Activated CD4-positive, alpha-beta T cell treated with anti-CD3 and anti-CD28 coated beads, Interleukin-2, amount 50 U/mL, for 1 hour (primary cell): ENCODE measurements around the gene CLUH.
"Not testable (repeated sequence)": the region's sequence is repeated elsewhere in the genome, so short reads cannot be mapped to it uniquely, and the experiment has no call there.

Source experiments
- DNase-seq: peaks from one replicate; pipeline ENCODE4 v3.0.0-alpha.2; 2020

The CLUH gene

DNA sequence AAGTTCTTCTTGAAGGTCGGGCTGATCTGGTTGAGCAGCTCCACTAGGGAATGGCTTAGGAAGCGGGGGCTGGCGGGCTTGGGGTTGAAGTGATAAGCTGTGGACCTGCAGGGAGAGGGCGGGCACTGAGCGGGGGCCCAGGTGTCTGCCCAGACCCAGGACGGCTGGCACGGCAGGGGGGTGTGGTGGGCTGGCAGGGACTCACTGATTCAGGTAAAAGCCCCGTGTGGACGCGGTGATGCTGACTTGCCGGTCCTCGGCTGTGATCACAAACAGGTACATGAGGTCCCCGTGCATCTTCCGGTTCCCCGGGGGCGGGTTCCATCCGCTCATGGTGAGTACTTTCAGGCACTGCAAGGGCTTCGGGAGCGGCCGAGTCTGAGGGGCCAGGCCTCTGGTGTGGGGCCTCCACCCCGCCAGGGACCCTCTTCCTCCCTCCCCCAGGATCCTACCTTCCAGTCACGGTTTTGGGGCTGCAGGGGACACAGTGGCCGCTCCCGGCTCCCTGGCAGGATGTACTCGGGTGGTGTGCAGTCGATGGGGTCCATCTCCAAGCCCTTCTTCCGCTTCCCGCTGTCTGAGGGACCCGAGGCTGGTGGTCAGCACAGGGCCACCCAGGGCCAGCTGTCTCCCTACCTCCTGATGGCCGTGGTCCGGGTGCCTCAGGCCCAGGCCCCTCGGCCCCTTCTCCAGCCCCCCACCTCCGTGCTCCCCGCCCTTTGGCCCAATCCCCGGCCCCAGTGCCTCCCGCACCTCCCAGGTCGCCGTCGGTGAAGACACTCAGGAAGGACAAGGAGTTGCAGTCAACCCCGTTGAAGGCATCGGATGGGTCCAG lies 10.2 kb downstream of the CLUH start:
- DNase-seq = no peak

DNA sequence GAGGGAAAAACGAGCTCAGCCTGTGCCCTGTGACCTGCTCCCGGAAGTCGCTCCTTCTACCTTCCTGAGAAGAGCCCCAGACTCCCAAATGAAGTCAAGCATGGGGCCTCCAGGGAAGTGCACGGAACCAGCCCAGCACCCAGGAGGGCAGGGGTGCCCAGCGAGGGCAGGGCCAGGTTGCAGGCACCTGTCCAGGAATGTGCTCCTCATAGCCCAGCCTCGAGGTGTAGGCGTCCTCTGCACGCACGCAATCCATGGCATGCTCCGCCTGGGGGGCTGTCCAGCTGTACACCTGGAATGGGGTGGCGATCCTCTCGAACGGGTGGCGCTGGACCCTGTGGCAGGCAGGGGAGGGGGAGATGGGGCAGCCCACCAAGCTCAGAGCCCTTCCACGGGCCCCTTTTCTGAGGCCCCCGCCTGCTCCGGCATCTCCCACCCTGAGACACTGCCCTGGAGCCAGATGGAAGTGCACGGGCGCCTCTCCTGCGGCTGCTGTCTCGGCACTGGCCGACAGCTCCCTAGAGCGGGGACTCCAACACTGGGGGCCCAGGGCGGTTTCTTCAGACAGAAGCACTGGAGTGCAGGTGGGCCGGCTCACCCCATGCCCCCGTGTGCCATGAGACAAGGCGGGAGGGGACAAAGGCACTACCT lies 10.9 kb downstream of the CLUH start:
- no peak for DNase-seq

DNA sequence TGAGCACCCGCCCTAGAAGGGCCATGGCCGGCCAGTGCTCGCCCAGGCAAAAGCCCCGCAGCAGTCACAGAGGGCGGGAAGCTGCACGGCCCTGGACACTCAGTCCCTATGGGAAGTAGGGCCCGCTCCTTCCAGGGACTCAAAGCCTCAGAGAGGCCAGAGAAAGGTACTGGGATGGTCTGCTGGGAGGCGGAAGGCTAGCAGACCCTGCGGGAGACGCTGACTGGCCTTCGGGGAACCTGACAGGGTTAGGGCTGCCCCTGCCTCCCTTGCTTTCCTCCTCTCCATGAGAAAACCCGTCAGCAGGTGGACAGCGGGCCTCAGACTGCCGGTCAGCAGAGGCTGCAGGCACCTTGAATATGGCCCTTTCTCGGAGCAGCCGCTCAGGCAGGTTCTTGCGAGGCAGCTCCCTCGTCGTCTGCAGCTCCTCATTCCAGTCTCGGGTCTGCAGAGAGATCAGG lies 11.5 kb downstream of the CLUH start:
- no peak for DNase-seq

DNA sequence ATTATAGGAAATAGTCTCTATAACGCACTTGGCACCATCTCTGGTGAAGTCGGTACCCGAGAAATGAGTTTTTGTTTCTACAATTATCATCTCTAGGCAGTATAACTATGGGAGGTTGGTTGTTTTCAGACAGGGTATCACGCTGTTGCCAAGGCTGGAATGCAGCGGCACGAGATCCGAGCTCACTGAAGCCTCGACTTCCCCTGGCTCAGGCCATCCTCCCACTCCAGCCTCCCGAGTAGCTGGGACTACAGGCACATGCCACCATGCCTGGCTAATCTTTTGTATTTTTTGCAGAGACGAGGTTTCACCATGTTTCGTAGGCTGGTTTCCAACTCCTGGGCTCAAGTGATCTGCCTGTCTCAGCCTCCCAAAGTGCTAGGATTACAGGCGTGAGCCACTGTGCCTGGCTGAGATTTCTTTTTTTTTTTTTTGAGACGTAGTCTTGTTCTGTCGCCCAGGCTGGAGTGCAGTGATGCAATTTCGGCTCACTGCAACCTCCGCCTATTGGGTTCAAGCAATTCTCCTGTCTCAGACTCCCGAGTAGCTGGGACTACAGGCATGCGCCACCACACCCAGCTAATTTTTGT lies 12.3 kb downstream of the CLUH start:
- not testable (repeated sequence) for DNase-seq

DNA sequence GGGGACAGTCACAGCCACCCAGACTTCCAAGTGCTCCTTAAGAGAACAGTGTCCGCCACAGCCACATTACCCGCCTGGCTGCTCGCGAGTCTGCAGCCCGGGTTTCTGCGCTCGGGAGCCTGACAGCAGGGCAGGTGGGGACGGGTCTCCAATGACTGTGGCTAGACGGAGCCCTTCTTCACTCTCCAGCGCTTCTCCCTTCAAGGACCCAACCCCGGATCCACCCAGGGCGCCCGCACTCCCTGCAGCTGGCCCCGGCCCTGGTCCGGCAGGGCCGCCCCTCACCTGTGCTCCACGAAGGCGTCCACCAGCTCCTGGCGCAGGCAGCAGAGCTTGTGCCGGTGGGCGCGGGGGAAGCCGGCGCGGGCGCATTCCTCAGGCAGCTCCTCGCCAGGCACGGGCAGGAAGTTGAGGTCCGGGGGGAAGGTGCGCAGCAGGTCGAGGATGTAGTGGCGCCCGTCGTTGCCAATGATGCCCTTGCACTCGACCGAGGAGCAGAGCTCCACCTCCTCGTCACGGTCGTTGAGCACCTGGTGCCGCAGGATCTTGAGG lies 13.9 kb downstream of the CLUH start:
- no peak for DNase-seq

DNA sequence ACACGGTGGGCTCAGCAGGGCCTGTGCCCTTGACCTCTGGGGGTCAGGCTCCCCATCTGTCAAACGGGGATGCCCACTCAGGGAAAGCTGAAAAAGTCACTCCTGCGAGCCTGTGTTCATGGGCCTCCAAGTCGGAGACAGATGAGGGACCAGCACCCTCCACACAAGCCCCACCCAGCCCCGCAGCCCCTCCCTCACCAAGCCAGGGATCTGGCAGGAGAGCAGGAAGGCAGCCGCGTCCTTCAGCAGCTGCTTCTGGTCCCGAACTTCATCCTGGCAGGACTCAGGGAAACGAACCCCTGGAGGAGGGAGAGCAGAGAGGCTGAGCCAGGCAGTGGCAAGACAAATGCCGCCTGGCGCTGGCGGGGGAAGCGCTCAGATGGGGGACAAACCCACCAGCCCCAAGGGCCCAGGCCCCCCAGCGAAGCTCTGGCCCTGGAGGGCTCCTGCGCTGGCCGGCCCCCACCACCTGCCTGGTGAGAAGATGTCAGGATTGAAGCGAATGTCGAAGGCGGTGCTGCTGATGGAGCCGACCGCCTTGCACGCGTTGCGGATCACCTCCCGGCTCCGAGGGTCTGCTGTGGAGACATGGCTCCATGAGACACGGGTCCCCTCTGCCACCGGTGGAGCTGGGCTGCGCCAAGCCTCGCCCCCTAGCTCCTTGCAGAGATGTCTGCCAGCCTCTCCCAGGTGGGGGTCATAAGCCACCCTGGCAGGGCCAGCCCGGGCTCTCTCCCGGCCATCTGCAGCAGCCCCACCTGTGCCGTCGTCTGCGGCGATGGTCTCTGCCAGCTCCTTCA lies 15.4 kb downstream of the CLUH start:
- DNase-seq = no peak

DNA sequence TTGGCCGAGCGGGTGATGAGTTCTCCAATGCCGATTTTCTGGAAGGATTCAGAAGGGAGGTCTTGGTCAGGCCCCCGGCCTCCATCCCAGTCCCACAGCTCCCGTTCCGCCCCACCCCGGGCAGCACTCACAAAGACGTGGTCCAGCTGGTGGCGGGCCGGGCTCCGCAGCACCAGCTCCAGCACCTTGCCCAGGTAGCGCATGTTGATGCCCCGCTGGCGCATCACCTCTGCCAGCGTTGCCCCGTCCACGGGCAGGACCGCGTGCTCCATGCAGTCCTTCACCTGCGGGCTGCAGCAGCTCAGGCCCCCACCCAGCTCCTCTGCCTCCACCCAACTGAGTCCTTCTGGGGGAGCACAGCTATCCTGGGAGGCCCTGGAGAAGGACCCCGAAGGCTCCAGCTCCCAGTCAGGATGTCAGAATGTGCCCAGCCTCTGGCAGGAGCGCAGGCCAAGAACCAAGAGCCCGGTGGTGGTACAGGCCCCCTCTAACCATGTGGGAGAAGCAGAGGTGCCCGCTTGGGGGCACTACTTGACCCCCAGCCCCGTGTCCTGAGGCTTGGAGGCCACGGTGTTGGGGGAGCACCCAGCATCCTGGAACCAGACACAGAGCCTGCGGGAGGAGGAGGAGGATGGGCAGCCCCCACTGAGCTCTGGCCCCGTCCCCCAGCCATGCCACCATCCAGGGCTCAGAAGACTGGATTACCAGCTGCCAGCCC lies 16.2 kb downstream of the CLUH start:
- DNase-seq = no peak

DNA sequence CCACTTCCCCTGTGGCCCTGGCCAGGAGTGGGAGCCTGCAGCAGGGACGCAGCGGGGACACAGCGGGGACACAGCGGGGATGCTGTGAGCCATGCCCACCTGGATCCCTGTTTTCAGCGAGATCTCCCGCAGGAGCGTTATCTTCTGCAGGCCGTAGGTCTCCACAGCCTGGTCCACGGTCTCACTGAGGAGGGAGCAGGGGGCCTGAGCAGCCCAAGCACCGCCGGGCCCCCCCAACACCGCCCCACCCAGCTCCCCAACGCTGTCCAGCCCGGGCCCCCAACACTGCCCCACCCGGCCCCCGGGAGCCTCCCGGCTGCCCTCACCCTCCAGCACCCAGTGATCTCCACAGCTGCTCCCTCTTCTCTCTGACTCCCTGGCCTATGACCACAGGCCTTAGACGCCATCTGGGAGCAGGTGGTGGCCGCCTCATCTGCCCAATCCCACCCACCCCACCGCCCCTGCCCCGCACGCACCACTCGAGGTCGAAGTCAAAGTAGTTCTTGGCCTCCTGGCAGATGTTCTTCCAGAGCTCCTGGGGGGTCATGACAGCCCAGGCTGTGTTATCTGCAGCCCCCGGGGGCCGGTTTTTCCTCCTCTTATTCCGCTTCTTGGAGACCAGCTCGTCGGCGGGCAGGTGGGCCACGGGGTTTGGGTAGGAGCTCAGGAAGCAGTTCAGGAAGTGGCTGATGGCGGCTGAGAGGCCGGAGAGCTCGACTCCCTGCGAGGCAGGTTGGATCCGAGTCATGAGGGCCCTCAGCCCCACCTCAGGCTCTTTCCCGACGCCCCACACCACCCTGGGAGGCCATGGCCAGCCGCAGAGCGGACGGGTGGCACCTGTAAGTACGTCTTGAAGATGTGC lies 17.0 kb downstream of the CLUH start:
- no peak for DNase-seq

DNA sequence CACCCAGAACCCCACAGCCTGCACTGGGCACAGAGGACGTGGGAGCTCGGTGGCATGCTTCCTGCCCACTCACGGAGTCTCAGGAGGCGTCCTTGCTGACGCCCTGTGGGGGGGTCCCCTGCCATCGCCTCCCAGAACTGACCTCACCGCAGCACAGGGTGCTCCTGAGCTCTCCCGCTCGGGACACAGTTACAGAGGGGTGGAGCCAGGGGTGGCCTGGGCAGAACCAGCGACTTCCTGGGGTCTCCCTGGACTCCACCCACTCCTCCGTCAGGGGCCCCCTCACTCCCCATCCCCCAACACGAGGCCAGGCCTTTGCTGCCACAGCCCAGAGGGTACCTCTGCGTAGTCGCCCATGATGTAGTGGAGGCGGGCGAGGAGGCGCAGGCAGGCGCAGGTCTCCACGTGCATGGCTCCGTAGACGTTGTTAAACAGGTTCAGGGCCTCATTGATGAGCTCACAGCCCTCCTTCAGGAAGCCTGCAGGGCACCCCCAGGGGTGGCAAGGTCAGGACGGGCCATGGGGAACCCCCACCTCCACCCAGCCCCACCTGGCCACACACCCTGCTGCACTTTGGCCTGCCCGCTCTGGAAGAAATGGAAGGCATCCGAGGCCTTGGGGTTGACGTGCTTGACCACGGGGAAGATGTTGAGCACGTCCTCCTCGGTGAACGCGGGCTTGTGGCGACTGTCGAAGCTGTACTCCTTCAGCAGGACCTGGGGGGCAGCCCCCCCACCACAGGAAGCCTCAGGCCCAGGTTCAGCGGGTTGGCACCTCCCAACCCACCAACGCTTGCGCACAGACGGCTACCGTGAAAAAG lies 17.8 kb downstream of the CLUH start:
- DNase-seq = no peak

DNA sequence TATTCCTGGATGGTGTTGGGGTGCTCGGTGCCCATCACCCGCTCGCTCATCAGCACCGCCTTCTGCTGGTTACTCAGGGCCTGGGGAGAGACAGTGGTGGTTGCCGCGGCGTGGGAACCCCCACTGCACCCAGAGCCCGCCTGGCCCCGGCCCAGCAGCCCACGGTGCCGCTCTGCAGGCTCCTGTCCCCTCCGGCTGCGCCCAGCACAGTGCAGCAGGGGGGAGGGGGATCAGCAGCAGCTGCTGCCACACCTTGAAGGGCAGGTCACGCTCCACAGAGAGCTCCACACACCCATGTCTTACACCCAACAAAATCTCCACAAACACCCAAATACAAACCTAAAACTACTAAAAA lies 18.8 kb downstream of the CLUH start:
- DNase-seq = no peak

DNA sequence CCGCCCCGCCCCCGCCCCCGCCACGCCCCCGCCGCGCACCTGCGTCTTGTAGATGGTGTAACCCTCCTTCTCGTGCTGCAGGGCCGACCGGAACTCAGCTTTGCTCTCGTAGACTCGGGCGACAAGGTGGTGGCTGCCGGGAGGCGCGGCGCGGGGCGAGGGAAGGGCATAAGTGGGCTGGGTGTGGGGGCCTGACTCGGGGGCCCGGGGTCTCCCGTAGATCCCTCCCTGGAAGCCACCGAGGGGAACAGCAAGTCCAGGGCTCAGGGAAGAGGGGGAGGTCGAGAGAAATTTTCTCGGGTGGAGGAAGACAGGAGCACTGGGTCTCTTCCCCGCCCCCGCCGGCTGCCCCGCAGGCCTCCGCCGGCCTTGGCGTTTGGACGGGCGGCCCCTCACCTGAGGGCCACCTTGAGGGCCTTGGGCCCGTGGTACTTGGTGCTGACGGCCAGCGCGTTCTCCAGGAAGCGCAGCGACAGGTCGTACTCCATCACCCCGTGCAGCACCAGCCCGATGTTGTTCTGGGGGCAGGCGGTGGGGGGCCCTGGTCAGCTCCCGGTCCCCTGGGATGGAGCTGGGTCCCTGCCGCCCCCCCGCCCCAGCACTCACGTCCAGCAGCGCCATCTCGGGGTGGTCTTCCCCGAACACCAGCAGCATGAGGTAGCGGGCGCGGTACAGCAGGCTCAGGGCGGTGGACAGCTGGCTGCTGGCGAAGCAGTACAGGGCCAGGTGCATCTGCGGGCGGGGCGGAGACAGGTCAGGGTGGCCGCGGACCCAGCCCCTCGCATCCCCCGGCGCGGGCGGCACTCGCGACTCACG lies 19.4 kb downstream of the CLUH start:
- no peak for DNase-seq

DNA sequence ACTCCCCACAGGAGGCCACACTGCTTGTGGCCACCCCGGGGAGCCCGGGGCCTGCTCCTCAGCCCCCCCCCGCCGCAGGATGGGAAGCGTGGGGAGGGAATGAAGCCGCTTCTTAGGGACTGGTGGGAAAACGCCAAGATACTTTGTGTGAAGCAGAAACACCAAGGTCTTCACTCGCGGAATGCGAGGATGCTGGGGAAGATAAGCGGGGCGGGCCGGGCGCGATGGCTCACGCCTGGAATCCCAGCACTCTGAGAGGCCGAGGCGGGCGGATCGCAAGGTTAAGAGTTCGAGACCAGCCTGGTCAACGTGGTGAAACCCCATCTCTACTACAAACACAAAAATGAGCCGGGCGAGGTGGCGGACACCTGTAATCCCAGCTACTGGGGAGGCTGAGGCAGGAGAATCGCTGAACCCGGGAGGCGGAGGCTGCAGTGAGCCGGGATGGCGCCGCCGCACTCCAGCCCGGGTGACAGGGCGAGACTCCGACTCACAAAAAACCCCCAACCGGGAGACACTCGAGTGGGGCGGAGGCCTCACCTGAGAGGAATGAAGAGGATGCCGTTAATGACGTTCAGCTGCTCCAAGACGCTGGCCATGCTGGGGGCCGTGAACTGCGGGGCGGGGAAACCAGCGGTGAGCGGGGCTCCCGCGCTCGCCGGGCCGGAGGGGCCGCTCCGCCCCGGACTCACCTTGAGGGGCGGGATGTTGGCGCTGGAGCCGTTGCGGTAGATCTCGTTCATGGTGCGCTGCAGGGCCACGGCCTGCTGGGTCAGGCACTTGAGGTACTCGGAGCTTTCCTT lies 20.3 kb downstream of the CLUH start:
- no peak for DNase-seq

DNA sequence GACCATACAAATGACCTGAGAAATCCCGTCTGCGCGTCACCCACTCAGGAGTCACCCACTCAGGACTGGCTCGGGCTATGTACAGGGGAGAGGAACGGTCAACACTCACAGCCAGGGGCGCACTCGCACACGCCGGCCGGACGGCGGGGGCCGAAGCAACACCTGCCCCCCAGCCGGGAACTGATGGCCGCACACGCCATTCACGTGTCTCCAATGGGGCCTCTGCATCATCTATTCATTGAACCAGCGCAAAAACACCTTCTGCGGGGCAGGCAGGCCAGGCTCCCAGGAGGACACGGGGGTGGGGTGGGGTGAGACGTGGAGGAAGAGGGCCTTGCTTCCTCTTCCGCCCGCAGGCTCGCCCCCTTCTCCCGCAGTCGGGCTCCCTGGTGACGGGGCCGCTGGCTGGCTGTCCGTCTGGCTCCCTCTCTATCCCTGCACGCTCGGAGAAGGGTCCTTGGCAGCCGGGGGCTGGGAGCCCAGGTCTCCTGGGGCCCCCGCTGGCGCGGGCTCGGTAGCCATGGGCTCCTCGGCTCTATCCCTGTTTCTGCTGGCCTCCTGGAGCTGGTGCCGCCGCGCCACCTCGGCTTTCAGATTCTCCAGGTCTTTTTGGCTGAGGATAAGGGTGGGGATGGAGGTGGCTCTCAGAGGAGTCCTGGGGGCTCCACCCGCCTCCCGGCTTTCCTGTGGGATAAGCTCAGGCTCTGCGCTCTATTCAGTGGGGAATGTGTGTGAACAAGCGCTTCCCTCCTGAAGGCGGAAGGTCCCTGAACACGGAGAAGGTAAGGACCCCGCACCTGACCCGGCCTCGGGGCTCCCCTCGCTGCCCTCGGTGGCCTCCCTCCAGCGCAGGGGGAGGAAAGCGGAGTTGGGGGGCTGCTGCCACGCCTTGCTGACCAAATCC lies 21.1 kb downstream of the CLUH start:
- no peak for DNase-seq

DNA sequence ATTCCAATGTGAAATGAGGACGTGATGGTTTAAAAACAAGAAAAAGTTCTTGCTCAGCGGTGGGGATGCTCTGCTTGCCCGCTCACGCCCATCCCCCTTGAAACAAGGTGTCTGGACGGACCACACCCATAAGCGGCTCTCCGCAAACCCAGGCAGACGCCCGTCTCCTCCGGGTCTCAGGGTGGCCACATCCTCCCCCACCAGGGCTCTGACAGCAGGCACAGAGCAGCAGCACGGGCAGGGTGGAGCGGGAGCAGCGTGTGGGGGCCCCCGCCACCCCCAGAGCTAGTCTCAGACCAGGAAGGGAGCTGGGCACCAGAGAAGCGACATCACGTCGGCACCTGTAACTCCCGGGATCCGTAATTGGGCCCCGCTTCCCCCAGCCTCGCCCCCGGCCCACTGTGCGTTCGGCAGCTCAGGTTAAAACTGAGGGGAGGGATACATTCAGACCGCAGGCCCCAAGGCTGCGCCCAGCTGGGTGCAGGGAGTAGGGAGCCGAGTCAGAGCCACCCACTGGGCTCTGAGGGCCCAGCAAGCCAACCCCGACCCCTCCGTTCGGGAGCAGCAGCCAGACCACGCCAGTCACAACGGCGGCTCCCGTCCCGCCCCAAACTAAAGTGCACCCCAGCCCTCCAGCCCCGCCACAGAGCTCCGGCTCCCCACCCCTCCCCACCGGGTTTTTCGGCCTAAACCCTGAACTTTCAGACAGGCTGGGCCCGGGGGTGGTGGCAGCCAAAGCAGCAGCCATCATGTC lies 22.0 kb downstream of the CLUH start:
- no peak for DNase-seq

DNA sequence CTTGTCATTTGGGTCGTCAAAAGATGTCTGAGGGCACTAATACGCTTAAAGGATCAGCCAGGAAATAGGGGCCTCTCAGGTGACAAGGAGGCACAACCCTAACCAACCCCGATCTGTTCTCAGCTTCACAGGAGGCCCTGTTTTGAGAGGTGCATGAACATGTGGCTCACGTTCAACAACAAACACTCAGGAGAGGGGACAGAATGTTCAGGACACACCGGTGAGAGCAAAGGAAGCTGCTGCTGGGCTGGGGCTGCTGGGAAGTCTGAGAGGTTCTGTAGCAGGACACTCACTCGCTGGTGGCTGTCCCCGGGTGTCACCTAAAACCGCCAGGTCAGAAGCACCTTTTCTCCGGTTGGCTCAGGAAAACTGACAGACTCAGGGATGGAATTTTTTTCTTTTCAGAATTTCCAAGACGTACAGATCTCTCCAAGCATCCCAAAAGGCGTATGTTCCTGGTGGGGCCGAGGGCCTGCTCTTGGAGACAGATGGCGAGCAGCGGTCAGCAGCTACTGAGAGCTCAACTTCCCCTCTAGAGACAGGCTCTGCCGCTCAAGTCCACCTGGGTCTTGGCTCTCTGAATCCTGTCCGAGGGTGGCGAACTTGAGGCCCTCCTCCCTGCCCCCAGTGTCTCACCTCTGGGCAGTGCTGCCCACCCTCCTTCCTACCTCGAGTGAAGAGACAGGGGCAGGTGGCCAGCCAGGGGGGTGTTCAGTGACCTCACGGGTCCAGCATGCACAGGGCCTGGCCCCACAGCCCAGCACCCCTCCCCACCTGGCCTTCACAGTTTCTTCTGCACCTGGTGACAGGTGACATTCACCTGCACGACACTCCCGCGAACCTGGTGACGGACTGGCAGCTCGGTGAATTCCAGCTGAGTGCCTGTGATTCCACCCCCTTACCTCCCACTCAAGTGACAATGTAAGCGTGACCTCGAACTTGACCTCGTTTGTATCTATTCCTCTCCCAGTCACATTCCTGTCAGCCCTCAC lies 22.9 kb downstream of the CLUH start:
- DNase-seq = no peak

DNA sequence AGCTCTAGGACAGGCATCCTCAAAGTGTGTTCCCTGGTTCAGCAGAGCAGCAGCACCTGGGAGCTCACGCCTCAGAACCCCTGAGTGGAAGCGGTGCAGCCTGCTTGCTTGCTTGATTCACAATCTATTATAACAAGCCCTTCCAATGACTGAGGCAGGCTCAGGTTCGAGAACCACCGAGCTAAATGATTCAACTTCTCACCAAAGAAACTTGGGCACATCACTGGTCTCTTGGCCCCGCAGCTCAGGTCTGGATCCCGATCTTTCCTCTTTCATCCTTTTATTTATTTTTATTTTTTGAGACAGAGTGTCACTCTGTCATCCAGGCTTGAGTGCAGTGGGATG lies 24.5 kb downstream of the CLUH start:
- DNase-seq = no peak
